Common myeloid progenitor, CD34-positive (primary cell): ENCODE data around the gene REXO1.

Experiments
- CTCF ChIA-PET: fragments of 350-600 bp; sonication (Branson Sonifier 250); formaldehyde crosslinking; loops from one replicate; lab custom pipeline; 2021; ENCODE audit warnings: antibody characterized with exemption; lab: Charles Lee
- POLR2A ChIA-PET: fragments of 350-600 bp; sonication (Branson Sonifier 250); formaldehyde crosslinking; loops from one replicate; lab custom pipeline; 2021; ENCODE audit warnings: antibody characterized with exemption; lab: Charles Lee
- DNase-seq, 3 donors: peaks; one replicate each; pipeline versions ENCODE4 v3.0.0 to v3.0.0-alpha.2; 2013
- H3K27ac ChIP-seq, 2 experiments: 1 replicate in 1 of 2; 2 replicates in 1 of 2; pipeline ENCODE4 v1.7.0; 2013; ENCODE audit warnings: inconsistent platforms in 2 of 2, low read length in 2 of 2, mild to moderate bottlenecking in 2 of 2, low read depth in 1 of 2, moderate library complexity in 1 of 2; ENCODE audit not compliant: severe bottlenecking in 2 of 2, insufficient read depth in 1 of 2, poor library complexity in 1 of 2
- H3K27me3 ChIP-seq, 5 experiments: replicated peaks in 2 of 5; 1 replicate in 3 of 5; 2 replicates in 2 of 5; pipeline versions ENCODE4 v1.6.1 to v1.7.0; 2013; ENCODE audit warnings: low read length in 4 of 5, mild to moderate bottlenecking in 2 of 5, moderate library complexity in 2 of 5, inconsistent platforms in 1 of 5; ENCODE audit not compliant: insufficient read depth in 5 of 5, control insufficient read depth in 4 of 5
- H3K36me3 ChIP-seq, 4 experiments: 1 replicate in 2 of 4; 2 replicates in 2 of 4; pipeline versions ENCODE4 v1.6.1 to v1.7.0; 2013; ENCODE audit warnings: low read length in 3 of 4, control low read depth in 1 of 4, mild to moderate bottlenecking in 1 of 4; ENCODE audit not compliant: control insufficient read depth in 4 of 4, insufficient read depth in 4 of 4
- H3K4me1 ChIP-seq, 4 experiments: 1 replicate in 3 of 4; 2 replicates in 1 of 4; pipeline versions ENCODE4 v1.6.1 to v1.7.1; 2013; ENCODE audit warnings: low read length in 3 of 4, mild to moderate bottlenecking in 3 of 4, control low read depth in 1 of 4, inconsistent platforms in 1 of 4, moderate library complexity in 1 of 4; ENCODE audit not compliant: control insufficient read depth in 4 of 4, insufficient read depth in 4 of 4; ENCODE audit errors: control extremely low read depth in 1 of 4
- H3K4me3 ChIP-seq, 7 experiments: 1 replicate in 4 of 7; 2 replicates in 3 of 7; pipeline versions ENCODE4 v1.5.1 to v1.7.0; 2013; ENCODE audit warnings: mild to moderate bottlenecking in 7 of 7, low read length in 6 of 7, moderate library complexity in 6 of 7, inconsistent platforms in 2 of 7, low read depth in 2 of 7, control low read depth in 1 of 7; ENCODE audit not compliant: insufficient read depth in 4 of 7, control insufficient read depth in 1 of 7; ENCODE audit errors: extremely low read depth in 1 of 7
- H3K9me3 ChIP-seq, 5 experiments: 1 replicate in 4 of 5; 2 replicates in 1 of 5; pipeline versions ENCODE4 v1.6.1 to v1.7.1; 2013; ENCODE audit warnings: low read length in 4 of 5, mild to moderate bottlenecking in 2 of 5, inconsistent platforms in 1 of 5, low read depth in 1 of 5, moderate library complexity in 1 of 5; ENCODE audit not compliant: control insufficient read depth in 4 of 5, insufficient read depth in 2 of 5; ENCODE audit errors: control extremely low read depth in 1 of 5
- WGBS: methylation state at CpG from one replicate; pipeline ENCODE4 v1.1.5; 2013; ENCODE audit not compliant: insufficient coverage; 5-methylcytosine and 5-hydroxymethylcytosine counted together

Gene REXO1

DNA sequence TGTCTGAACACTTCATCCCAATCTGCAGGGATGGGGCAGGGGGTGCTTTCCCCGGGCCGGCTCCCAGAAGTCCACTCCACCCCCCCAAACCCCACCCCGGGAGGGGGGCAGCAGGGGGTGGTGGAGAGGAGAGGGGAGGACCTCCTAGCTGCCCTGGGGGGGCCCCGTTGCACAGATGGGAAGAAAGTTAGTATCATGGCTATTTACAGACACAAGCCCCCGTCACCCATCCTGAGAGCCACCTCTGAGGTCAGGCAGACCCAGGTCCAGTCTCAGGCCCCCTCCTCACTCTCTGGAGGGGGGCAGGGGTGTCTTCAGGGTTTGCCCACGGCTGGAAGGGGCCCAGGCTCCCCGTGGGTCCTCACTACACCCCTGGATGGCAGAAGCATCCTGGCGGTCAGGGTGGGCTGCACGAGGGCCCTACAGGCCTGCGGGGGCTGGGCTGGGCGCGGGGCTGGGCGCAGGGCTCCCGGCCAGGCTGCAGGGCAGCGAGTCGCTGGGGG, 5.8 kb upstream of the REXO1 start:
- WGBS: 87% methylated on average over 11 of the region's 16 CpGs
- ChIA-PET CTCF (interaction anchor here (1.5 to 5.7 kb wide), 2 partner anchors 11 to 15 kb away, joined by 3 to 50 read pairs; no protein-coding TSS in a partner anchor), POLR2A (no interaction called here)
- Histone ChIP-seq H3K27me3 (no peaks in the 10 kb centered on the region), H3K4me1 (peaks cover 0 to 90% (median 85%) of the 10 kb centered on the region in 4 experiments), H3K27ac (peak overlapping the region in 1 of 2 experiments; percentile 79), H3K36me3 (peaks cover 0 to 20% (median 0%) of the 10 kb centered on the region in 4 experiments), H3K4me3 (no peak overlapping the region), H3K9me3 (no peaks in the 10 kb centered on the region)
- no peak for DNase-seq

DNA sequence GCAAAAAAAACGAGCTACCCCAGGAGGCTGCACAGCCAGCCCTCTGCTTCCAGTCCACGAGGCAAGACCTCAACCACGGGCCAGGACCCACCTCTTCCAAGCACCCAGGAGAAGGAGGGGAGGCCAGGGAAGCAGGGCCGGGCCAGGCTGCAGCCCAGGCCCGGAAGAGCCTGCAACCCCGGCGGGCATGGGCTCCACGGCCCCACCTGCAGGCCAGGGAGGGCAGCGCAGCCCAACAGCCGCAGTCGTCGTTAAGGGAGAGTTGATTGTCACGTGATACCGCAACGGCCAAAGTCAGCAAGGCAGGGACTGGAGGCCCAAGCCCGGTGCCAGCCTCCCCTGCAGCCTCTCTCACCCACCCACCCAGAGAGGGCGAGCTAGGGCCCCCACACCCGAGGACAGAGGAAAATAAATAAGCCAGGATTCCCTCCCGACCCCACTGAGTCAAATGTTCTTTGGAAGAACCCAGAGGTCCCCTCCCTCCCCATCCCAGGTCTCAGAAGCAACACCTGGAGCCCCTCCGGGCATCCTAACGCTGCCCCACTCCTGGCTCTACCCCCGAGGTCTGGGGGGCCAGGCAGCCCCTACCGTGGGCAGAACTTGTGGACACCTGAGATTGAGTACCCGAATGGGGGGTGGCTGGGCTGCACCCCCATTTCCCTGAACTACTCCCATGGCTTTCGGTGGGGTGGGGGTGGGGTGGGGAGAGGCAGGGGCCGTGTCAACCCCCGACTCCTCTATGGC, 5.2 kb upstream of the REXO1 start:
- Histone ChIP-seq H3K36me3 (peaks cover 0 to 20% (median 0%) of the 10 kb centered on the region in 4 experiments), H3K27me3 (no peaks in the 10 kb centered on the region), H3K27ac (peak overlapping the region; percentile 54 to 79), H3K4me1 (peaks cover 0 to 89% (median 82%) of the 10 kb centered on the region in 4 experiments), H3K4me3 (peak overlapping the region in 4 of 7 experiments; percentile 15 to 68 (median 30)), H3K9me3 (no peaks in the 10 kb centered on the region)
- CTCF ChIA-PET: interaction anchor here (0.9 to 5.7 kb wide), 2 partner anchors 14 to 44 kb away, joined by 3 to 50 read pairs; no protein-coding TSS in a partner anchor
- WGBS: 25% methylated on average over 16 of the region's 27 CpGs
- POLR2A ChIA-PET: no interaction called here
- DNase-seq: peak; percentile 80 to 88 (median 86)

DNA sequence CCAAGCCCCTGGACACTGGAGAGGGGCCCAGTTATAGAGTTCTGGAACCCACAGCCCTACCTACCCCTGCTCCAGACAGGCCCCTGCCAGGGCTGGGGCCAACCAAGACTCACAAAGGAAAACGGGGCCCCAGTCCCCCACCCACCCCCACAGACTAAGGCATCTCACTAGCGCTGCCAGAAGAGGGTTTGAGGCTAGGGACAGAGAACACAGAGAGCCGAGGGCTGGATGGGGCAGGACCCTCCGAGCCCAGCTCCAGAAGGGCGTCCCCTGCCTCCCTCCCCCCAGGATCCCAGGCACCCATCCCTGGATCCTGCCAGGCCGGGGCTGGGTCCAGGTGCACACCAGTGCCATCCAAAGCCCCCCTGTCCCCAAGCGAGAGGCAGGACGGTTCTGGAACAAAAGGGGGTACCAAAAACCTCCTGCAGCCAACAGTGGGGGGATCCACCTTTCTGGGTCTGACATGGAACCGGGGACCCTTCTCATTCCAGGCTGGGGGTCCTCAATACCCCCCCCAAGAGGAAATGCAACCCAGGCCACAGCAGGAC, 4.4 kb upstream of the REXO1 start:
- WGBS: 51% methylated on average over 4 of the region's 9 CpGs
- Histone ChIP-seq H3K9me3 (no peaks in the 10 kb centered on the region), H3K36me3 (peaks cover 0 to 20% (median 0%) of the 10 kb centered on the region in 4 experiments), H3K27ac (peak overlapping the region; percentile 40 to 79), H3K4me1 (peaks cover 0 to 82% (median 75%) of the 10 kb centered on the region in 4 experiments), H3K27me3 (no peaks in the 10 kb centered on the region), H3K4me3 (peak overlapping the region in 6 of 7 experiments; percentile 19 to 75 (median 47))
- no peak for DNase-seq
- CTCF ChIA-PET: interaction anchor here (0.9 to 5.7 kb wide), 3 partner anchors 13 to 45 kb away, joined by 3 to 50 read pairs (median 5); no protein-coding TSS in a partner anchor
- POLR2A ChIA-PET: interaction anchor here (1.1 kb wide), 1 partner anchor 24 kb away, joined by 3 read pairs; no protein-coding TSS in a partner anchor

DNA sequence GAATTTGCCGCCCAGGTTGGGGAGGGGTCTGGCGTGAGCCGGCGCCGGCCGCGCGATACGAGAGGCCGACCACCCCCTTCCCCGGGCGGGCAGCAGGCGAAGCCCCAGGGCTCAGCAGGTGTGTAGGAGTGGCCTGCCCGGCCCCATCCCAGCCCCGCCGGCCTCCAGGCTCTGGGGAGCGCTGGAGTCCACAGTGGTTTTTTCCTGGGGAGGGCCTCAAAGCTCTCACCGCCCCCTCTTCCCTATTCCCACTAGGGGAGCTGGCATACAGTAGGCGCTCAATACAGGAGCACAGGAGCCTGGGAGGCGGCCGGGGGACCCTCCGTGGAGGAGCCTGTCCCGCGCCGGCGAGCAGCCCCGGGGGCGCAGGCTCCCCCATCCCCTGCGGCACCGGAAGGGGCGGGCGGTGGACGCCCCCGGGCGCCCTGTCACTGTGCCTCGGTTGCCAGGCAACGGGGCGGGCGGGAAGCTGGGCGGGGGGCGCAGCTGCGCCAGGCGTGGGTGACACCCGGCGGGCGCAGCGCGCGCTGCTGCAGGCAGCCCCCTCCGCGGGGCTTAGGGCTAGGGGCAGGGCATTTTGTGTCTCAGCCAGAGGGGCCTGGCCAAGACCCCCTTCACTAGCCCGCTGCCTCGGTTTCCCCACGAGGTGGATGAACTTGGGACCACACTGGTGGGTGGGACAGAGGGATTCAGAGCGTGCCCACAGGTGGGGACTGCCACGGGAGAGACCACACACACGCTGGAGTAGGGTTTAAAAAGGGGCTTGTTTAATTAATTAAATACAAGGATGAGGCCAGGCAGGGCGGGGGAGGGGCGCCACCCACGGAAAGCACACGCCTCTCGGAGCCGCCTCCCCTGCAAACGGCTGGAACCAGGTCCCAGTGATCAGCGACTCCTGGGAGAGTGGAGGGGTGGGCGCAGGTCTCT, 3.6 kb upstream of the REXO1 start:
- 10% methylated on average over 55 of the region's 66 CpGs for WGBS
- Histone ChIP-seq H3K36me3 (peaks cover 0 to 20% (median 0%) of the 10 kb centered on the region in 4 experiments), H3K27ac (peak overlapping the region; percentile 40 to 79), H3K4me1 (peaks cover 5 to 82% (median 75%) of the 10 kb centered on the region in 4 experiments), H3K9me3 (no peaks in the 10 kb centered on the region), H3K27me3 (no peaks in the 10 kb centered on the region), H3K4me3 (peak overlapping the region in 5 of 7 experiments; percentile 29 to 75 (median 65))
- peak; percentile 57 to 88 (median 87) for DNase-seq
- ChIA-PET POLR2A (interaction anchor here (1.1 kb wide), 1 partner anchor 24 kb away, joined by 3 read pairs; no protein-coding TSS in a partner anchor), CTCF (interaction anchor here (1.2 to 5.7 kb wide), 2 partner anchors 13 to 26 kb away, joined by 5 to 50 read pairs; no protein-coding TSS in a partner anchor)

DNA sequence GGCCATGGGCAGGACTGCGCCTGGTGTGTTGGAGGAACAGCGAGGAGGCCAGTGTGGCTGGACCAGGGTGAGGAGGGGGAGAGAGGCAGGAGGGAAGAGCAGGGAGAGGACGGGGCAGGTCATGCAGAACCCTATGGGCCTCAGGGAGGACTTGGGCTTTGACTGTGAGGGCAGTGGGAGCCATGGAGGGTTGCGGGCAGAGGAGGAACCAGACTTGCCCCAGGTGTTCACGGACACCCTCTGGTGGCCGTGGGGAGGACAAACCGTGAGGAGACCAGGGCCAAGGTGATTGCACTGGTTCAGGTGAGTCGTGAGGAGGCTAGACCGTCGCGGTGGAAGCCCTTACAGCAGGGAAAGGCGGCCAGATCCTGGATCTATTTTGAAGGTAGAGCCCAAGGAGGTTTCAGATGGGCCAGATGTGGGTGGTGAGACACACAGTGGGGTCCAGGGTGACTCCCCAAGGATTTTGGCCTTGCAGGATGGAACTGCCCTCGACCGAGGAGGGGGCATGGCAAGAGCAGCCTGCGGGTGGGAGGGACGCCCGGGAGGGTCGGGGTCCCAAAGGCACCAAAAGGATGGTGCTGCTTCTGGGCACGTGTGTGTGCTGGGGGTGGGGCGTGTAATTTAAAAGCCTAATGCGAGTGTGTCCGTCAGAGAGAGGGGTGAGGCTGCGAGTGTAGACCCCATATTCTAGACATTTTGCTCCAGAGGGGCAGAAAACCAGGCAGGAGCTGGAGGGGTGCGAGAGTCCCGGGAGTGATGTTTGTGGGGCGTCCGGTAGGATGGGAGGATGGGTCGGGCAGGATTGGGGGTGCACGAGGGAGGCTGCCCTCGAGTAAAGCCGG, 2.7 kb upstream of the REXO1 start:
- no peak for DNase-seq
- CTCF ChIA-PET: interaction anchor here (1.2 to 5.7 kb wide), 2 partner anchors 12 to 25 kb away, joined by 5 to 50 read pairs; no protein-coding TSS in a partner anchor
- POLR2A ChIA-PET: interaction anchor here (1.1 kb wide), 1 partner anchor 25 kb away, joined by 3 read pairs; no protein-coding TSS in a partner anchor
- Histone ChIP-seq H3K4me3 (peak overlapping the region in 5 of 7 experiments; percentile 29 to 75 (median 65)), H3K9me3 (no peaks in the 10 kb centered on the region), H3K36me3 (peaks cover 0 to 25% (median 2%) of the 10 kb centered on the region in 4 experiments), H3K27ac (peak overlapping the region in 1 of 2 experiments; percentile 68), H3K4me1 (peaks cover 5 to 84% (median 76%) of the 10 kb centered on the region in 4 experiments), H3K27me3 (no peaks in the 10 kb centered on the region)
- WGBS: 71% methylated on average over 25 of the region's 31 CpGs
